ENCODE measurements around the gene OTUD5.

Gene OTUD5

GRCh38 chrX:48965959-48966358 lies 8.6 kb upstream of the OTUD5 start:
- no peak for TF ChIP-seq CTCF (IDR thresholded peaks at IDR 0.05; ENCODE audit: borderline replicate concordance, insufficient read depth, low read depth, low read length)
- no peak overlapping the region for H3K4me3 ChIP-seq (ENCODE audit: low read depth, low read length)

GRCh38 chrX:48961585-48962091 lies 4.2 kb upstream of the OTUD5 start:
- H3K4me3 ChIP-seq (ENCODE audit: low read depth, low read length) = no peak overlapping the region

GRCh38 chrX:48960291-48960690 lies 2.9 kb upstream of the OTUD5 start:
- no peak overlapping the region for H3K4me3 ChIP-seq (ENCODE audit: low read depth, low read length)
- TF ChIP-seq CTCF (IDR thresholded peaks at IDR 0.05; ENCODE audit: borderline replicate concordance, insufficient read depth, low read depth, low read length) = no peak

More at GRCh38 chrX:48961585-48962091, 4.2 kb upstream of the OTUD5 start:
- TF ChIP-seq CTCF (IDR thresholded peaks at IDR 0.05; ENCODE audit: borderline replicate concordance, insufficient read depth, low read depth, low read length) = no peak

GRCh38 chrX:48958635-48959094 lies 1.3 kb upstream of the OTUD5 start:
- H3K4me3 ChIP-seq (ENCODE audit: low read depth, low read length) = peak overlapping the region; percentile 72
- TF ChIP-seq CTCF (IDR thresholded peaks at IDR 0.05; ENCODE audit: borderline replicate concordance, insufficient read depth, low read depth, low read length) = no peak

GRCh38 chrX:48957827-48958634 lies 624 bp upstream of the OTUD5 start:
- no peak for TF ChIP-seq CTCF (IDR thresholded peaks at IDR 0.05; ENCODE audit: borderline replicate concordance, insufficient read depth, low read depth, low read length)
- peak overlapping the region; percentile 72 for H3K4me3 ChIP-seq (ENCODE audit: low read depth, low read length)

GRCh38 chrX:48956728-48957414 lies 536 bp downstream of the OTUD5 start:
- no peak for TF ChIP-seq CTCF (IDR thresholded peaks at IDR 0.05; ENCODE audit: borderline replicate concordance, insufficient read depth, low read depth, low read length)
- peak overlapping the region; percentile 73 for H3K4me3 ChIP-seq (ENCODE audit: low read depth, low read length)

All from GM12875 (cell line).